NCI-H2227 (cell line): ENCODE results near the gene TXNDC16.
"Not testable (repeated sequence)": the region's sequence is repeated elsewhere in the genome, so short reads cannot be mapped to it uniquely, and the experiment has no call there.

Source experiments
- DNase-seq: peaks from one replicate; lab custom pipeline; 2025; ENCODE audit not compliant: unreplicated experiment; lab: John Stamatoyannopoulos, UW

TXNDC16 gene, protein sequence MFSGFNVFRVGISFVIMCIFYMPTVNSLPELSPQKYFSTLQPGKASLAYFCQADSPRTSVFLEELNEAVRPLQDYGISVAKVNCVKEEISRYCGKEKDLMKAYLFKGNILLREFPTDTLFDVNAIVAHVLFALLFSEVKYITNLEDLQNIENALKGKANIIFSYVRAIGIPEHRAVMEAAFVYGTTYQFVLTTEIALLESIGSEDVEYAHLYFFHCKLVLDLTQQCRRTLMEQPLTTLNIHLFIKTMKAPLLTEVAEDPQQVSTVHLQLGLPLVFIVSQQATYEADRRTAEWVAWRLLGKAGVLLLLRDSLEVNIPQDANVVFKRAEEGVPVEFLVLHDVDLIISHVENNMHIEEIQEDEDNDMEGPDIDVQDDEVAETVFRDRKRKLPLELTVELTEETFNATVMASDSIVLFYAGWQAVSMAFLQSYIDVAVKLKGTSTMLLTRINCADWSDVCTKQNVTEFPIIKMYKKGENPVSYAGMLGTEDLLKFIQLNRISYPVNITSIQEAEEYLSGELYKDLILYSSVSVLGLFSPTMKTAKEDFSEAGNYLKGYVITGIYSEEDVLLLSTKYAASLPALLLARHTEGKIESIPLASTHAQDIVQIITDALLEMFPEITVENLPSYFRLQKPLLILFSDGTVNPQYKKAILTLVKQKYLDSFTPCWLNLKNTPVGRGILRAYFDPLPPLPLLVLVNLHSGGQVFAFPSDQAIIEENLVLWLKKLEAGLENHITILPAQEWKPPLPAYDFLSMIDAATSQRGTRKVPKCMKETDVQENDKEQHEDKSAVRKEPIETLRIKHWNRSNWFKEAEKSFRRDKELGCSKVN

GRCh38 chr14:52552063-52552988, at the start of gene TXNDC16, which contains the start of gene GPR137C:
Gene TXNDC16 (minus strand): TSS chr14:52552505. CDS start chr14:52543557, 8,948 bp downstream.
Gene GPR137C (plus strand): TSS chr14:52552836. CDS start chr14:52553148, 312 bp downstream.
- DNase-seq, result peak; percentile 99

DNA sequence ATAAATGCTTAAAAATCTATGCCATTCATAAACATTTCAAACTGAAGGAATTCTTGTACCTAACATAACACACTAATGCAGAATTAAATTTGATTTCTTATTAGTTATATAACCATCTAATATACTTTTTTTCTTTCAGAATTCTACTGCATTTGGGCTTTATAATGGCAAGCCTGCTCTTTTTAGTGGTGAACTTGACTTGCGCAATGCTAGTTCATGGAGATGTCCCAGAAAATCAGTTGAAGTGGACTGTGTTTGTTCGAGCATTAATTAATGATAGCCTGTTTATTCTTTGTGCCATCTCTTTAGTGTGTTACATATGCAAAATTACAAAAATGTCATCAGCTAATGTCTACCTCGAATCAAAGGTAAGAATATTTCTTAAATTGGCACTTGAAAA, 47.7 kb upstream of the TXNDC16 start:
- DNase-seq, result no peak

GRCh38 chr14:52598568-52598967, 46.3 kb upstream of the TXNDC16 start:
- no peak for DNase-seq

DNA sequence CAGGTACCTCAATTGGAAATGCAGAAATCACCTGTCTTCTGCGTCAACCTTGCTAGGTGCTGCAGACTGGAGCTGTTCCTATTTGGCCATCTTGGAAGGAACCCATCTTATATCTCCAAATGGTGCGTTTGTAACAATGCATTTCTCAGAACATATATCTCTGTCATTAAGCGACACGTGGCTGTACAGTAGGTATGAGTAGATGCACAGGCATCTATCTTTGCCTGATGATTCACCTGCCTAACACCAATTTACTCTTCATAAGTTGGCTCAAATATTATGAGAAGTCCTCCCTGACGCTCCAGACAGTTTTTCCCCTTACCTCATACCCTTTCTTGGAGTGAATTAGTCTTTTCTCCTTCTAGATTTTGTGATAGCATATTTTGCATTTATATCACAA, 44.6 kb upstream of the TXNDC16 start:
- no peak for DNase-seq

DNA sequence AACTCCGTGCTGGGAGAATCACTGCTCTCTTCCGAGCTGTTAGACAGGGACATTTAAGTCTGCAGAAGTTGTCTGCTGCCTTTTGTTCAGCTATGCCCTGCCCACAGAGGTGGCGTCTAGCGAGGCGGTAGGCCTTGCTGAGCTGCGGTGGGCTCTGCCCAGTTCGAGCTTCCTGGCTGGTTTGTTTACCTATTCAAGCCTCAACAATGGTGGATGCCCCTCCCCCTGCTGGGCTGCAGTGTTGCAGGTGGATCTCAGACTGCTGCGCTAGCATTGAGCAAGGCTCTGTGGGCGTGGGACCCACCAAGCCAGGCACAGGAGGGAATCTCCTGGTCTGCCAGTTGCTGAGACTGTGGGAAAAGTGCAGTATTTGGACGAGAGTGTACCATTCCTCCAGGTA, 44.0 kb upstream of the TXNDC16 start:
- DNase-seq, result no peak

DNA sequence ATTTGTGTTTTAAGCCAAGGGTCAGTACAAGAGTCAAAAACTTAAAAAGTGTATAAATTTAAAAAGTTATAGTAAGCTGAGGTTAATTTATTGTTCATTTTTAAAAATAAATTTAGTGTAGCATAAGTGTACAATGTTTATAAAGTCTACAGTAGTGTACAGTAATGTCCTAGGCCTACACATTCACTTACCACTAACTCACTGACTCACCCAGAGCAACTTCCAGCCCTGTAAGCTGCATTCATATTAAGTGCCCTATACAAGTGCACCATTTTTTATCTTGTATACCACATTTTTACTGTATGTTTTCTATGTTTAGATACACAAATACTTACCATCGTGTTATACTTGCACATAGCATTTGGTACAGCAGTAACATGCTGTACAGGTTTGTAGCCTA, 38.0 kb upstream of the TXNDC16 start:
- DNase-seq, result no peak

DNA sequence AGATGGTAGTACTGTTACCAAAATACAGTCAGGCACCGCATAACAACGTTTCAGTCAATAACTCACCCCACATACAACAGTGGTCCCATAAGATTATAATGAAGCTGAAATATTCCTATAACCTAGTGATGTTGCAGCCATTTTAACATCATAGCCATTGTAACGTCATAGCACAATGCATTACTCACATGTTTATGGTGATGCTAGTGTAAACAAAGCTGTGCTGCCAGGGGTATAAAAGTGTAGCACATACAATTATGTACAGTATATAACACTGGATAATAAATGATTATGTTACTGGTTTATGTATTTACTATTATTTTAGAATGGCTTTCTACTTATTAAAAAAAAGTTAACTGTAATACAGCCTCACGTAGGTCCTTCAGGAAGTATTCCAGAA, 37.3 kb upstream of the TXNDC16 start:
- DNase-seq, result no peak

GRCh38 chr14:52583544-52583943, 31.2 kb upstream of the TXNDC16 start:
- no peak for DNase-seq

GRCh38 chr14:52575858-52576257, 23.6 kb upstream of the TXNDC16 start:
- DNase-seq, result no peak

DNA sequence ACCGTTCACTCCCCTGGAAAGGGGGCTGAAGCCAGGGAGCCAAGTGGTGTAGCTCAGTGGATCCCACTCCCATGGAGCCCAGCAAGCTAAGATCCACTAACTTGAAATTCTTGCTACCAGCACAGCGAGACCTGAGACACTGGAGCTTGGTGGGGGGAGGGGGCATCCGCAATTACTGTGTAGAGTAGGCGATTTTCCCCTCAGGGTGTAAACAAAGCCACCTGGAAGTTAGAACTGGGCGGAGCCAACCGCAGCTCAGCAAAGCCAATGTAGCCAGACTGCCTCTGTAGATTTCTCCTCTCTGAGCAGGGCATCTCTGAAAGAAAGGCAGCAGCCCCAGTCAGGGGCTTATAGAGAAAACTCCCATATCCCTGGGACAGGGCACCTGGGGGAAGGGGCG, 16.1 kb upstream of the TXNDC16 start:
- DNase-seq, result not testable (repeated sequence)

GRCh38 chr14:52563120-52563519, 10.8 kb upstream of the TXNDC16 start:
- DNase-seq, result no peak

DNA sequence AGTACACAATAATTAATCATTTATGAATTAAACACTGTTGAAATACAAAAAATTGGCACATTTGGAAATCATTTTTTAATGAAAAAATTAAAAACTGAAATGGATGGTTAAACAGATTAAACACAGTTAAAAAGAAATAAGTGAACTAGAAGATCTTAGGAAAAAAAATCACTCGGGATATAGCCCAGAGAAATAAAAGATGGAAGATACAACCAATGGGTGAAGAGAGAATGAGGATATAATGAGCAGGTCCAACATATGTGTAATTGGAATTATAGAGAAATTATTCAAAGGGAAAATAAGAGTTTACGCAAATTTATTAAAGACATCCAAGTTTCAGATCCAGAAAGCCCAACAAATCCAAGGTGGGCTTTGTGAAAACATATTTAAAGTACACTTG, 6.4 kb upstream of the TXNDC16 start:
- DNase-seq, result no peak

DNA sequence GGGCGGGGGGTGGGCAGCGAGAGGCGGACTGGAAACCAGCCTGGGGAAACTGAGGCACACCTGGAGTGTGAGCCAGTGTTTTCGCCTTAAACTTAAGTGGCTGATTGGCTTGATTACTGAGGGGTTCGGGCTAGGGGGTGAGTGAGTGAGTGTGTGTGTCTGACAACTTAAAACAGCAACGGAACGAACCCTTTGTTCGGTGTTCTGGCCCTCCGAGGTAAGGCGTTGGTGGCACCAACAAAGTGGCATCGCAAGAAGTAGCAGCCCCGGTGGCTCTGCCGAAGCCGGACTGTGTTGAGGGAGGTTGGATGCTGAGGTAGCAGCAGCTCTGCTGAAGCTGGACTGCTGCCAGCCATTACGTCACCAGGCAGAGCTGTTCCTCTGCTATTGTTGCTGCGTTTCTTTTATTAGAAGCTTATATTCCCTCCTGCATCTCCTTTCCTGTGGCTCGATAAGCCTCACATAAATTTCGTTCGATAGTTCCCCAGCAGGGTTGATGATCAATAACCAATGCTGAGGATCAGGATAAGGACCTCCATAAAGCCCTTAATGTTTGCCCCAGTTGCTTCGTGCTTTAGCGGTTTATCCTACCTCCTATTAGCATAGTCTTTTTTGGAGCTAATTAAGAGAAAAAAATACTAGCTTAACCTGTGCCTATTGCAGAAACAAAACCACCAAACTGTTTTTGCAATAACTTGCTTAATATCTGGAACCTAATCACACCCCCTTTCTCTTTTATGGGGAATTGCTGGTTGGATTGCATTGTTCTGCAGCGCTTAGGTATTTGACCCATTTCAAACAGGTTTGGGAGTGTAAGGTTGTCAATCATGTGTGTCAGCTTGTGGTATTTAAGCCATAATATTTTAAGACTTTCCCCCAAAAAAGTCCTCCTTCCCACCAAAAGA, 1.6 kb upstream of the TXNDC16 start:
- peak; percentile 81 for DNase-seq

DNA sequence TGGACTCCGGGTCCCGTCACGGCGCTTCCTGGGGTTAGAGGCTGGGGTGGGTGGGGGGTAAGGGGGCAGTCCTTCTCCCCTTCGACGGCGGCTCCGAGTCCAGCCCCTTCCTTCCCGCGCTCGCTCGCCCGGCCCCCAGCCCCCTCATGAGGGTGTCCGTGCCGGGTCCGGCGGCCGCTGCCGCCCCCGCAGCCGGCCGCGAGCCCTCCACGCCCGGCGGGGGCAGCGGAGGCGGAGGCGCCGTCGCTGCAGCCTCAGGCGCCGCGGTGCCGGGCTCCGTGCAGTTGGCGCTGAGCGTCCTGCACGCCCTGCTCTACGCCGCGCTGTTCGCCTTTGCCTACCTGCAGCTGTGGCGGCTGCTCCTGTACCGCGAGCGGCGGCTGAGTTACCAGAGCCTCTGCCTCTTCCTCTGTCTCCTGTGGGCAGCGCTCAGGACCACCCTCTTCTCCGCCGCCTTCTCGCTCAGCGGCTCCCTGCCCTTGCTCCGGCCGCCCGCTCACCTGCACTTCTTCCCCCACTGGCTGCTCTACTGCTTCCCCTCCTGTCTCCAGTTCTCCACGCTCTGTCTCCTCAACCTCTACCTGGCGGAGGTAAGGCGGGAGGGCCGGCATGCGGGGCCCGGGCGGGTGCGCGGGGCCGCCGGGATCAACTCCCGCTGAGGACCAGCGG, 831 bp upstream of the TXNDC16 start:
- DNase-seq, result peak; percentile 72

GRCh38 chr14:52551696-52552062, 626 bp downstream of the TXNDC16 start:
- peak; percentile 58 for DNase-seq

DNA sequence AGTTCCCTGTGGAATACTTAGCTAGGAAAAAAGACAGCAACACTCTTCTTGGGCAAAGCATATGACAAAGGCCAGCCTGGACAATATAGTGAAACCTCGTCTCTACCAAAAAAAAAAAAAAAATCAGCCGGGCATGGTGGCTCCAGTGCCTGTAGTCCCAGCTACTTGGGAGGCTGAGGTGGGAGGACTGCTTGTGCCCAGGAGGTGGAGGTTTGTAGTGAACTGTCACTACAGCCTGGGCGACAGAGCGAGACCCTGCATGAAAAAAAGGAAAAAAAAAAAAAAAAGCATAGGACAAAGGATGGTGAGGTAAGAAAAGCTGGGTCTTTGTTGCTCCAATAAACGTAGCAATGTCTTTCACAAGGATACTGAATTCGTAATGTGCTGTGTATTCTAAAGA, 1.1 kb downstream of the TXNDC16 start:
- DNase-seq, result no peak

DNA sequence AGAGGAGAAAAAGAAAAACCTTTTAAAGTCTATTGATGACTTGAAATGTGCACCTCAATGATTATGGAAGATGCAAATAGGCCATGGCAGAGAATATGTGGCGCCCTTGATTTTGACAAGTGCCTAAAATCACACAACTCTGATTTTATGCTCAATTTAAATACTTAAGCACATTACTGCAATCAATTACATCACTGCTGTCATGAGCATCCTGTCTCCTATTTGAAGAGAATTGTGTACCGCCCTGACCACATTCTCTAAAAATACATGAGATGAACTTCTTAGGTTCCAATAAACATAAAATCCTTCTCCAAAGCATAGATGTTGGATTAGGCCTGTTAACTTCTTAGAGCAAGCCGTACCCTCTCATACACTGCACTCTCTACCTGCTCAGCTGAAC, 1.6 kb downstream of the TXNDC16 start:
- no peak for DNase-seq

GRCh38 chr14:52547526-52547925, 4.8 kb downstream of the TXNDC16 start:
- DNase-seq, result no peak

- DNase-seq, result no peak
Measured at GRCh38 chr14:52547027-52547426, 5.3 kb downstream of the TXNDC16 start.

DNA sequence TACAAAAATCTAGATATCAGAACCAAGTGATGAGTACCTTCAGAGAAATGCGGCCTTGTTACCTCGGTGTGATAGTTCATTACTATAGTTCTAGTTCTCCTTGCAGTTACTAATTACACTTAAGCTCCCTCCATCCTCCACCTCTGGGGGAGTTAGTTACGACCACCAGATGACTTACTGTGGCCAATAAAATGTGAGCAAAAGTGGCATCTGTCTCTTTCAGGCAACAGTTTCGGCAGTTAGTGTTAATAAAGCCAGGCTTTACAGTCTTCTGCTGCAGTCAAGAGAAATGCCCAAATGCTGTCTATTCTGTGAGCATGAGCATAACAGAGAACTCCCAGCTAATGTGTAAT, 6.0 kb downstream of the TXNDC16 start:
- DNase-seq, result no peak
